Fibroblast of the aortic adventitia (primary cell): Measurements from ENCODE around the gene MYO5B. TPM values are rescaled to one million over a fixed set of nuclear protein-coding genes. Genes with fewer than 3 reads are reported as not detected.

Source experiments
- DNase-seq: peaks from one replicate; pipeline ENCODE4 v3.0.0-alpha.2; 2010; ENCODE audit warnings: low read depth
- H3K4me3 ChIP-seq: 2 replicates; pipeline ENCODE4 v1.5.1; 2011; ENCODE audit warnings: low read depth, mild to moderate bottlenecking, control low read depth, low read length, moderate library complexity
- total RNA-seq: library from RNA; depleted of rRNA; stranded (reverse); fragments of >200 nt; gene quantifications from 2 replicates; pipeline ENCODE4 v1.2.3, GENCODE V29; 2012; ENCODE audit warnings: low replicate concordance
- TF ChIP-seq, protein P1 (sequence below): IDR thresholded peaks from 2 replicates; pipeline ENCODE4 v1.5.1; 2011; ENCODE audit warnings: mild to moderate bottlenecking, low read length, control low read depth, inconsistent platforms; ENCODE audit not compliant: insufficient read depth

MYO5B gene
- total RNA-seq, 1 donor: 0.09 TPM

DNA sequence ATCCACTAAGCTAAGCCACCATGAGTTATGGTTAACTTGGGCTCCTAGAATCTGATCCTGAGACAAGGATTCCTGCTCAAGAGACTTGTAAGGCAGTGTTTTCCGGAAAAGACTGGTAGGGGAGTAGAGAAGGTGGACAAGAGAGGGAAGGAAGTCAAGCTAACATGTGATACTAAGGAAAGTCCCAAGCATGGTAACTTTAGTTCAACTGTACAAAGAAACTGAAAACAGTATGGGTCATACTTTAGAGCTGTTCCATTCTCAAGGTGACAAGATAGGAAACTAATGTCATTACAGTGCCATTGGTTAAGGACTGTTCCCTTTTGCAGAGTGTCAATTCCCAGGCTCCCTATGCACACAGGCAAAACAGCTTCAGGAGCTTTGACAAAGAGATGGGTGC lies 5.8 kb downstream of the MYO5B start:
- TF ChIP-seq, protein P1, sequence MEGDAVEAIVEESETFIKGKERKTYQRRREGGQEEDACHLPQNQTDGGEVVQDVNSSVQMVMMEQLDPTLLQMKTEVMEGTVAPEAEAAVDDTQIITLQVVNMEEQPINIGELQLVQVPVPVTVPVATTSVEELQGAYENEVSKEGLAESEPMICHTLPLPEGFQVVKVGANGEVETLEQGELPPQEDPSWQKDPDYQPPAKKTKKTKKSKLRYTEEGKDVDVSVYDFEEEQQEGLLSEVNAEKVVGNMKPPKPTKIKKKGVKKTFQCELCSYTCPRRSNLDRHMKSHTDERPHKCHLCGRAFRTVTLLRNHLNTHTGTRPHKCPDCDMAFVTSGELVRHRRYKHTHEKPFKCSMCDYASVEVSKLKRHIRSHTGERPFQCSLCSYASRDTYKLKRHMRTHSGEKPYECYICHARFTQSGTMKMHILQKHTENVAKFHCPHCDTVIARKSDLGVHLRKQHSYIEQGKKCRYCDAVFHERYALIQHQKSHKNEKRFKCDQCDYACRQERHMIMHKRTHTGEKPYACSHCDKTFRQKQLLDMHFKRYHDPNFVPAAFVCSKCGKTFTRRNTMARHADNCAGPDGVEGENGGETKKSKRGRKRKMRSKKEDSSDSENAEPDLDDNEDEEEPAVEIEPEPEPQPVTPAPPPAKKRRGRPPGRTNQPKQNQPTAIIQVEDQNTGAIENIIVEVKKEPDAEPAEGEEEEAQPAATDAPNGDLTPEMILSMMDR: no peak
- no peak for DNase-seq

DNA sequence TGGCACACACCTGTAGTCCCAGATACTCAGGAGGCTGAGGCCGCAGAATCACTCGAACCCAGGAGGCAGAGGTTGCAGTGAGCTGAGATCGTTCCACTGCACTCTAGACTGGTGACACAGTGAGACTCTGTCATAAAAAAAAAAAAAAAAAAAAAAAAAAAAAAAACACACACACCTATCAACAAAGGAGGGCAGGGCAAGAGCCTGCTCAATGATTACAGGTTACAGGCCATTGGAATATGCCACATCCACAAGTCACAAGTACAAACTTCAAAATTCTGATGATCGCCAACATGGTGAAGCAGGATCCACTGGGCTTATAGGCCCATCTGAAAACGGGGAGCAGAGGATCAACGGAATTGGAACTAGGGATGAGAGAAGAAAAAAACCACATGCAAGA lies 6.3 kb downstream of the MYO5B start:
- no peak for DNase-seq
- no peak overlapping the region for H3K4me3 ChIP-seq
- TF ChIP-seq, protein P1: no peak

More for the DNA sequence above, 5.8 kb downstream of the MYO5B start:
- no peak overlapping the region for H3K4me3 ChIP-seq

DNA sequence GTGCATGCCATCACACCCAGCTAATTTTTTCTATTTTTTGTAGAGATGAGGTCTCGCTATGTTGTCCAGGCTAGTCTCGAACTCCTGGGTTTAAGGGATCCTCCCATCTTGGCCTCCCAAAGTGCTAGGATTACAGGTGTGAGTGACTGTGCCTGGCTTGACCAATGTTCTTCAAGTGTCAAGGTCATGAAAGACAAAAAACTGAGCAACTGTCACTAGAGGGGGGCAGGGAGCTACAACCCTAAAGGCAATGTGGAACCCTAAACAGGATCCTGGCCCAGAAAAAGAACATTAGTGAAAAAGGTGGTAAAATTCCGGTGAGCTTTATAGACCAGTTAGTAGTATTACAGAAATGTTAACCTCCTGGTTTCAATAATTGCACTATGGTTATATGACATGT lies 7.3 kb downstream of the MYO5B start:
- DNase-seq: no peak
- TF ChIP-seq, protein P1: no peak

DNA sequence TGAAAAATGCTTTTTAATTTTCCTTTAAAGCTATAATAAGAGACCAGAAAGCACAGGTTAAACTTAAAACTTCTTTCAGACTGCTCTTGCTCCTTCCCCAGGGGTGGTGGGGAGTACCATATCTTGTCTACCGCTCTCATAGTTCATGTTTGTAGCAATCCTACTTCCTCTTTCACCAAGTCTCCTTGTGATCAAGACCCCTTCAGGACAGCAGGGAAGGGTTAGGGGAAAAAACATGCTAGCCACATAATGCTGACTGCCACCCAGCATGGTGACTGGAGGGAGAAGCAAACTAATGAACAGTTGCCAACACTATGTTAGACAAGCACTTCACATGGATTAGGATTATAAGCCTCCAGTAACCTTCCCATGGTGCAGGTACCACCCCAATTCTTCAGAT lies 8.6 kb downstream of the MYO5B start:
- no peak overlapping the region for H3K4me3 ChIP-seq
- TF ChIP-seq, protein P1: no peak
- no peak for DNase-seq

More for the DNA sequence above, 7.3 kb downstream of the MYO5B start:
- no peak overlapping the region for H3K4me3 ChIP-seq

DNA sequence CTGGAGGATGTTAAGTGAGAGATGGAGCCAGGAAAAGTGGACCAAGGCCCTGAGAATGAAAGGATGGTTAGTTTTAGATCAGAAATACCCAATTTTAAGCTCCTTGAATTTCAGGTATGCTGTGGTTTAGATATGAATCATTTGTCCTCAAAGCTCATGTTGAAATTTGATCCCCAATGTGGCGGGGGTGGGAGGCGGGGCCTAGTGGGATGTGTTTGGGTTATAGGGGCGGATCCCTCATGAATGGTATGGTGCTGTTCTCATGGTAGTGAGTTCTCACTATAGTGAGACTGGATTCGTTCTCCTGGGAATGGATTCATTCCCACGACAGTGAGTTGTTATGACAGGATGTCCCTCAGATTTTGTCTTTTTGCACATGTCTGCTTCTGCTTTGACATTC lies 11.4 kb downstream of the MYO5B start:
- TF ChIP-seq, protein P1: no peak
- no peak overlapping the region for H3K4me3 ChIP-seq
- no peak for DNase-seq

DNA sequence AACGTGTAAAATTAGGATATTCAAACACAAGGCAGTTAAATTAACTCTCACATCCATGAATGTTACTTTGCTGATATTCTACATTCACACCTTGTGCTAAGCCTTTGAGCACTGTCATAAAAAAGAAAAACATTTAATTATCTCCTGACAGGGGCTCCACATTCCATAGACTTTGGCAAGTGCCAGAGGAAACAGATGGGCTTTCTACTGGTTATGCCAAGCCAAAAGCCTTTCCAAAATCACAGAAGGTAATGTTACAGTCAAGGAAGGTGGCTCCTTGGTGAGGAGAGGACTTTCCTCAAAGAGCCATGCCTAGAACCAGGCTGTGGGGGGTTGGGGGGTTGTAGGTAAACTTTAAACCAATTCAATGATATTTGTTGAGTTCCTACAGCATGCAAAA lies 12.4 kb downstream of the MYO5B start:
- TF ChIP-seq, protein P1: no peak
- H3K4me3 ChIP-seq: no peak overlapping the region
- no peak for DNase-seq

DNA sequence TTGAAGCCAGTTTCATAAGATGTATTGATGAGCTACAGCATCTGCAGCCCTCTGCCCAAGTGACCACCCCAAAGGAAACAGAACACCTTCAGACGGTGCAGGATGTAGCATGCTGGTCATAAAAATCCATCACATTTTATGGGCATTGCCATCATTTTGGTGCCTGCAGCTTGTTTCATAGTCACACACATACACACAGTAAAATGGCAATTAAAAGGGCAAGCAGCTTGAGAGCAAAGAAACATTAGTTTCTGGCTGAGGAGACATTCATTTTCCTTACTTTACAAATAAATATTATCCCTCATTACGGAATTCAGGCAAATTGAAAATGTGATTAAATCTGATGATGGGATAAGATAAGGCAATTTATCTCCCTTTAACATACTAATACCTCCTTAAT lies 13.4 kb downstream of the MYO5B start:
- no peak for DNase-seq
- H3K4me3 ChIP-seq: no peak overlapping the region
- TF ChIP-seq, protein P1: no peak
